Keratinocyte (primary cell): ENCODE results near the gene VPS13D. TPM values are rescaled to one million over a fixed set of nuclear protein-coding genes. Genes with fewer than 3 reads are reported as not detected.

Experiments
- DNase-seq: peaks from one replicate; pipeline ENCODE4 v3.0.0-alpha.2; 2011; ENCODE audit warnings: low read depth, missing footprints, low spot score
- FAIRE-seq: peaks from 2 replicates; lab custom pipeline; 2011; peaks lifted over from hg19 to GRCh38; lab: Jason Lieb, UNC
- H2AFZ ChIP-seq: 2 replicates; pipeline ENCODE4 v1.6.0; 2012; ENCODE audit warnings: low read length, control low read depth, inconsistent platforms; ENCODE audit not compliant: control insufficient read depth
- H3K27ac ChIP-seq: 2 replicates; pipeline ENCODE4 v1.5.1; 2011; ENCODE audit warnings: low read length; ENCODE audit not compliant: control insufficient read depth, insufficient read depth
- H3K27me3 ChIP-seq: 3 replicates; pipeline ENCODE4 v1.6.0; 2011; ENCODE audit warnings: low read length; ENCODE audit not compliant: control insufficient read depth, insufficient read depth; ENCODE audit errors: extremely low read depth
- H3K36me3 ChIP-seq, 2 experiments: 2 replicates in 1 of 2; 3 replicates in 1 of 2; pipeline ENCODE4 v1.5.1; 2011; ENCODE audit warnings: low read length in 2 of 2, mild to moderate bottlenecking in 1 of 2; ENCODE audit not compliant: control insufficient read depth in 2 of 2, insufficient read depth in 2 of 2; ENCODE audit errors: extremely low read depth in 1 of 2
- H3K4me1 ChIP-seq: 3 replicates; pipeline ENCODE4 v1.5.1; 2011; ENCODE audit warnings: low read length; ENCODE audit not compliant: control insufficient read depth, insufficient read depth; ENCODE audit errors: extremely low read depth
- H3K4me2 ChIP-seq: 3 replicates; pipeline ENCODE4 v1.6.0; 2011; ENCODE audit warnings: low read depth, low read length; ENCODE audit not compliant: control insufficient read depth, insufficient read depth; ENCODE audit errors: extremely low read depth
- H3K4me3 ChIP-seq, 3 experiments: fragments of 200-600 bp in 1 of 3; sonication (generic) in 1 of 3; 2 replicates in 2 of 3; 3 replicates in 1 of 3; pipeline ENCODE4 v1.5.1; 2011 to 2016; ENCODE audit warnings: low read length in 3 of 3, mild to moderate bottlenecking in 3 of 3, control low read depth in 2 of 3, inconsistent platforms in 1 of 3, low read depth in 1 of 3, mixed read lengths in 1 of 3, mixed run types in 1 of 3, moderate library complexity in 1 of 3; ENCODE audit not compliant: control insufficient read depth in 2 of 3, insufficient read depth in 2 of 3; ENCODE audit errors: extremely low read depth in 1 of 3
- H3K79me2 ChIP-seq: 2 replicates; pipeline ENCODE4 v1.6.0; 2012; ENCODE audit warnings: low read length; ENCODE audit not compliant: control insufficient read depth, insufficient read depth
- H3K9ac ChIP-seq: 3 replicates; pipeline ENCODE4 v1.6.0; 2011; ENCODE audit warnings: low read length; ENCODE audit not compliant: control insufficient read depth, insufficient read depth; ENCODE audit errors: extremely low read depth
- H3K9me1 ChIP-seq: 3 replicates; pipeline ENCODE4 v1.6.0; 2011; ENCODE audit warnings: low read length; ENCODE audit not compliant: control insufficient read depth, insufficient read depth; ENCODE audit errors: extremely low read depth
- H3K9me3 ChIP-seq: 2 replicates; pipeline ENCODE4 v1.5.1; 2012; ENCODE audit warnings: low read depth, low read length; ENCODE audit not compliant: control insufficient read depth
- H4K20me1 ChIP-seq: 3 replicates; pipeline ENCODE4 v1.6.0; 2011; ENCODE audit warnings: low read length; ENCODE audit not compliant: control insufficient read depth, insufficient read depth; ENCODE audit errors: extremely low read depth
- EZH2 ChIP-seq: IDR thresholded peaks from one replicate; pipeline ENCODE4 v1.6.1; 2012; ENCODE audit warnings: inconsistent platforms, mild to moderate bottlenecking, low read length, moderate library complexity
- dilution Hi-C: fragments of 300-500 bp; cut with MboI; formaldehyde crosslinking; loops from one replicate; pipeline ENCODE4 v1.7.0; 2020; ENCODE audit warnings: low sequenced_read_pairs; ENCODE audit not compliant: extremely low pct_ligation_motif_present
- polyA plus RNA-seq, 5 experiments: library from polyadenylated mRNA; depleted of rRNA in 3 of 5; stranded (reverse) in 3 of 5; stranded (forward) in 1 of 5; unstranded in 1 of 5; fragments of >200 nt; gene quantifications; 1 replicate in 1 of 5; 2 replicates in 3 of 5; 3 replicates in 1 of 5; pipeline versions ENCODE4 v1.2.1 to v1.2.3, GENCODE V29; 2011 to 2012; ENCODE audit warnings: missing spikeins in 2 of 5, low read depth in 1 of 5, low replicate concordance in 1 of 5
- TF ChIP-seq, protein P1 (sequence below), 3 experiments: IDR thresholded peaks in 1 of 3; conservative IDR thresholded peaks in 1 of 3; optimal IDR thresholded peaks in 1 of 3; 2 replicates in 2 of 3; 3 replicates in 1 of 3; pipeline versions ENCODE3 to v1.5.1; 2011; ENCODE audit warnings: low read length in 3 of 3, mild to moderate bottlenecking in 3 of 3, moderate library complexity in 2 of 3, control low read depth in 1 of 3, inconsistent platforms in 1 of 3; ENCODE audit not compliant: insufficient read depth in 2 of 3; ENCODE audit errors: extremely low read depth in 1 of 3

The VPS13D gene
- polyA plus RNA-seq, 1 donor (not counting 4 experiments of a cell fraction or from before 2014, with no cell fraction given), result 19.0 TPM

- no peak for FAIRE-seq
Observed at GRCh38 chr1:12544992-12545391, 315.2 kb downstream of the VPS13D start.

DNA sequence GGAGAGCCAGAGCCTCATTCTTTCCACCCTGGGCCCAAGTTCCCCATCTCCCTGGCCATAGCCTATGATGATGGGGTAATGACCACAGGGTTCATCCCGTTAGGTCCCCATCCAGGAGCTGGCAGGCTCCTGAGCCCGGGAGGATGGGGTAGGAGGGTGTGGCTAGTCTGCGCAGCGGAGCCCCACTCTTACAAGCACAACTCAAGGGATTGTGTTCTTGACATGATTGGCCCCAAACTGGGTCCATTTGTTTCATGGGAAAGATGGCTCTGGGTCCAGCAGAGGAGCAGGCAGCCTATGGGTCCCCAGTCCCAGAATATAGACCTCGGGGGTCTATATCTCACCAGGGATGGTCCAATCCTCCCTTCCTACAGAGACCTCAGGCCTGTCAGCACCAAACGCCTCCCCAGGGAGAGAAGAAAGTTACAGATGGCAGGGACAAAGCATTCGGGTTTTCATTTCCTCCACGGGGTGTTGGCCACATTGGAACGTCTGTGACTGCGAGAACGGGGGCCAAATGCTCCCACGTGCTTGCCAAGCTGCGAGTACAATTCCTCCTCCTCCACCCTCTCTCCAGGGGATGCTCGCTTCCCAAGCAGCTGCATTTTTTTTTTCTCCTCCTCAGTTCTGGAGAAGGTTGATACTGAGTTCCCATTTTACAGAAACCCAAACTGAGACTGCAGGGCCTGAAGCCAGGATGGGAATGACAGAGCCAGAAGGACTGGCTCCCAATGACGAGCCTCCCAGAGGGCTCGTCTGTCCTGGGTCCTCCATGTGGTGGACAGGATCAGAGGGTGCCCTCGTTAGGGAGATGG lies 317.1 kb downstream of the VPS13D start:
- Histone ChIP-seq H4K20me1 (peaks cover 3% of the 10 kb centered on the region), H3K36me3 (no peaks in the 10 kb centered on the region), H3K9ac (no peak overlapping the region), H3K9me1 (no peaks in the 10 kb centered on the region), H3K4me2 (no peak overlapping the region), H3K4me3 (no peak overlapping the region), H2AFZ (no peak overlapping the region), H3K79me2 (no peaks in the 10 kb centered on the region), H3K9me3 (no peaks in the 10 kb centered on the region), H3K4me1 (peaks cover 13% of the 10 kb centered on the region), H3K27ac (no peak overlapping the region), H3K27me3 (peaks cover 35% of the 10 kb centered on the region)
- DNase-seq, result no peak
- TF ChIP-seq, protein P1, sequence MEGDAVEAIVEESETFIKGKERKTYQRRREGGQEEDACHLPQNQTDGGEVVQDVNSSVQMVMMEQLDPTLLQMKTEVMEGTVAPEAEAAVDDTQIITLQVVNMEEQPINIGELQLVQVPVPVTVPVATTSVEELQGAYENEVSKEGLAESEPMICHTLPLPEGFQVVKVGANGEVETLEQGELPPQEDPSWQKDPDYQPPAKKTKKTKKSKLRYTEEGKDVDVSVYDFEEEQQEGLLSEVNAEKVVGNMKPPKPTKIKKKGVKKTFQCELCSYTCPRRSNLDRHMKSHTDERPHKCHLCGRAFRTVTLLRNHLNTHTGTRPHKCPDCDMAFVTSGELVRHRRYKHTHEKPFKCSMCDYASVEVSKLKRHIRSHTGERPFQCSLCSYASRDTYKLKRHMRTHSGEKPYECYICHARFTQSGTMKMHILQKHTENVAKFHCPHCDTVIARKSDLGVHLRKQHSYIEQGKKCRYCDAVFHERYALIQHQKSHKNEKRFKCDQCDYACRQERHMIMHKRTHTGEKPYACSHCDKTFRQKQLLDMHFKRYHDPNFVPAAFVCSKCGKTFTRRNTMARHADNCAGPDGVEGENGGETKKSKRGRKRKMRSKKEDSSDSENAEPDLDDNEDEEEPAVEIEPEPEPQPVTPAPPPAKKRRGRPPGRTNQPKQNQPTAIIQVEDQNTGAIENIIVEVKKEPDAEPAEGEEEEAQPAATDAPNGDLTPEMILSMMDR (optimal IDR thresholded peaks at IDR 0.05 in 1 of 3, IDR thresholded peaks at IDR 0.05 in 1 of 3, conservative IDR thresholded peaks at IDR 0.05 in 1 of 3; ENCODE audit: extremely low read depth in 1 of 3, insufficient read depth in 2 of 3, low read length in 3 of 3), result no peak
- TF ChIP-seq EZH2, result no peak
- dilution Hi-C loops, result no loop called here
- FAIRE-seq, result no peak

More at GRCh38 chr1:12544992-12545391, 315.2 kb downstream of the VPS13D start:
- peaks cover 3% of the 10 kb centered on the region for H4K20me1 ChIP-seq
- H2AFZ ChIP-seq, result no peak overlapping the region
- DNase-seq, result no peak
- peaks cover 39% of the 10 kb centered on the region for H3K27me3 ChIP-seq
- no peak overlapping the region for H3K9ac ChIP-seq
- peaks cover 7% of the 10 kb centered on the region for H3K4me1 ChIP-seq
- H3K9me1 ChIP-seq, result no peaks in the 10 kb centered on the region
- no peak overlapping the region for H3K27ac ChIP-seq
- H3K9me3 ChIP-seq, result no peaks in the 10 kb centered on the region
- no peak overlapping the region for H3K4me2 ChIP-seq
- H3K79me2 ChIP-seq, result no peaks in the 10 kb centered on the region
- dilution Hi-C loops, result no loop called here
- no peak overlapping the region for H3K4me3 ChIP-seq
- no peaks in the 10 kb centered on the region for H3K36me3 ChIP-seq
- TF ChIP-seq, protein P1 (optimal IDR thresholded peaks at IDR 0.05 in 1 of 3, IDR thresholded peaks at IDR 0.05 in 1 of 3, conservative IDR thresholded peaks at IDR 0.05 in 1 of 3; ENCODE audit: extremely low read depth in 1 of 3, insufficient read depth in 2 of 3, low read length in 3 of 3), result no peak
- no peak for TF ChIP-seq EZH2
